ENCODE data around the gene OTUD7B.
A peak's percentile ranks its signal among the peaks of the same experiment; 100 is the strongest.

The OTUD7B gene

DNA sequence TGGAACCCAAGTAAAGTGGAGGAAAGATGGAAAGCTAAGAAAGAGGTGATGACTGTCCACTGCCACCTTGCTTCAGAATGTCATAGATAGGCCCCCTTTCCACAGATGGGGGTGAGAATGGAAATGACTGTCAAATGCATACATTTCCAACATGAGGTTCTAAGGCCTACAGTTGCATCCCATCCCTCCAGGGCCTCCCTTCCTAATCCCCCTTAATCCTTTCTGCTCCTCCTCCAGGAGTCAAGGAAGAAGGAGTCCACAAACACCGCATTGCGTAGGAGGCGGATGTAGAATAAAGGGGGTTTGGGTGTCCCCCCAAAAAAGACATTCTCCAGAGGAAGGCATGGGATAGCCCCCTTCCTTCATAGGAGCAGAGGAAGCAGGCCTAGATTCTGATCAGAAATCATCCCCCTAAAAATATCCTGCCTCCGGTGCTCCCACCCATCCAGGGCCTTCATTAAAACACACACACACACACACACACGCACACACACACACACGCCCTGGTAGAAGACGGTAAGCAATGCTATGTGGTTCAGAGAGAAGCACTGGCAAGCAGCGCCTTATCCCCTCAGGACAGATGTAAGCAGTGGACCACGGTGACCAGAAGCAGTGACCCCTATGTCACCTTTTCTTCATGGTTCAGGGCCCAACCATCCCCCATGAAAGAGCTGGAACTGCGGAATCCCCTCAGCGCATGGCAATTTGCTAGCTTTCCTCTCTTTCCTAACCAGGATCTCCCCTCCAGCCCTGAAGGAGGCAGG is 94.9 kb downstream of the OTUD7B start:
- no peak for DNase-seq

DNA sequence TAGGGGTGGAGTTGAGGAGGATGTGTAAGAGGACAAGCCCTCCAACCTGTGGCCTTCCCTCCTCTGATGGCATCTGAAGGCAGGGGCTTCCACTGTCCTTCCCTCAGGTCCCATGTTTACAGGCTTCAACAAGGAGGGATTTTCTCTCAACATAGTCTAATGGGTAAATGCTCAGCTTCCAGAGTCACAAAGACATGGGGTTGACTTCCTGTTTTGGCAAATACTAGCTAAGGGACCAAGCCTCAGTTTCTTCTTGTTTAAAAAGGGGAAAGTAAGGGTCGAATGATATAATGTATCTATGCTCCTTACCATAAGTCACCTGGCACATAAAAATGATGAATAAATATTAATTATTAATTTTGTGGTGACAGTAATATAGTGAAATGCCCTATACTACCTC is 96.0 kb downstream of the OTUD7B start:
- no peak for DNase-seq

DNA sequence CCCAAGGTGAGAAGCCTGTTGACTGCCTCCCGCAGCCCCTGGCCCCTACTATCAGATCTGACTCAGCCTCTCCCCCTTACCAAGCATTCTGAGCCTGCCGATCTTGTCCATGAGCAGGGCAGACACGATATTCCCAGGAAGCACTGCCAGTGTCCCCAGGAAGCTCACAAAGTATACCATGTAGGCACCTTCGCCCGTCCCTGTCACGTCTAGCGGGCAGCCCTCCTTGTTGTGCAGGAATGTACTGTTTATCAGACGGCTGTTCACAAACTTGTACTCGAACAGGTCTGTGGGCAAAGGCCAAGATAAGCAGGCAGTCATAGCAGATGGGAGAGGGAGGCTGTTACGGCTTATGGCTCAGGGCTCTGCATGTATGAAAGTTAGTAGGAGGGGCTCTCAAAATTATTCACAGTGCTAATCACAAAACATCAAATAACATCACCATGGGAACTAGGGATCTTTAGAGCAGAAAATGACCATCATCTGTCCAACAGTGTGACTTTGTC is 103.9 kb downstream of the OTUD7B start:
- DNase-seq: no peak

DNA sequence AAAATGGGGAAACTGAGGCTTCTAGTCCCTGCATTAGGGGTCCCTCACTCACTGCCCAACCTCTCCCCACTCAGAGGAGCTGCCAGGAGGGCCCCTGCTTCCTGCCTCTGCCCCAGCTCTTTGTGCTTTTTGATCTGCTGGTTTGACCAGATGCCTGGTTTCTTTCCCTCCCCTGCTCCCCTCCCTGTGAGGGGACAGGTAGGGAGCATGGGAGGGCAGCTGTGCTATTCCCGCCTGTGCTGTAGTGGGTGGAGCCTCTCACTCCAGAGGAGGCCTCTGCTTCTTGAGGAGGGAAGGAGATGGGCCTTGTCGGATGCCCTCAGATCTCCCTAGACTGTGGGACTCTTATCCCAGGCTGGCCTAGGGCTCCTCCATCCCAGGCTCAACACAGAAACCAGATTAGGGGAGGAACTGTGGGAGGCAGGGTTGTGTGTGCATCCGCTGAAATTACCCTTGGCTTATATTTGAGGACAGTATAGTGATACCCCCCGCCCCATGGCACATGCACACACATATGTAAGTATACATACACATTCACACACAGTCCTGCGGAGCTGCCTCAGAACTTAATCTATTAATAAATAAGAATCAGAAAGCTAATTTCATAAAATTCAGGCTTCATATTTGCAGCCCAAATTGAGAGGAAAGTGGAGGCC is 106.6 kb downstream of the OTUD7B start:
- DNase-seq: no peak

DNA sequence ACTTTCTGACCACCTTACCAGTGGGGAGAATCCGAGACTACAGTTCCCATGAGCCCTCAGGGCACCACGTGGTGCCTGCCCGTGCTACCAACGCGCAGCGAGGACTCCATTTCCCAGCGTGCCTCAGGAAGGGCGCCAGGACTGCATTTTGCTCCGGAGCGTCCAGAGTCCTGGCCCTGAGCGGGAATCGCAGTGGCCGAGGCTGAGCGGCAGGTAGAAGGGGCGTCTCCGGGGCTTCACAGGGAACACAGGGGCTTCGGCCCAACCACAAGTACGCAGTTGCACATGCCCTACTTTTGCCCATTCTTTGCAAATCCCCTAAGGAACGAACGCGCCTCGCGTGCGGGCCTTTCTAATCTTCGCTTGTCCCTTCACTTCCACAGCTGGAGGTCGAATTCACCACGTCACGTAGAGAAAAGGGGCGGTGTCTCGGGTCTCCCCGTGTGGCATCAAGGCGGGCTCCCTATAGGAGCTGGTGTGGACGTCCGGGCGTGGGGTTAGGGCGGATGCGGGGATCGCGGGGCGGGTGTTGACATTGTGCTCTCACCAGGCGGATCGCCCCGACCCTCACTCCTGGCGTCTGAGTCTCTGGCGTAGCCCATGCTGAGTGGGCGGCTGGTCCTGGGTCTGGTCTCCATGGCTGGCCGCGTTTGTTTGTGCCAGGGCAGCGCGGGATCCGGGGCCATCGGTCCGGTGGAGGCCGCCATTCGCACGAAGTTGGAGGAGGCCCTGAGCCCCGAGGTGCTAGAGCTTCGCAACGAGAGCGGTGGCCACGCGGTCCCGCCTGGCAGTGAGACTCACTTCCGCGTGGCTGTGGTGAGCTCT is 110.9 kb downstream of the OTUD7B start, which contains the start of gene BOLA1:
Gene BOLA1, plus strand, starts transcription at position 109 of the 825 bp plus-strand sequence. Its CDS starts 492 bp downstream, at position 601.
- peak; percentile 95 for DNase-seq

DNA sequence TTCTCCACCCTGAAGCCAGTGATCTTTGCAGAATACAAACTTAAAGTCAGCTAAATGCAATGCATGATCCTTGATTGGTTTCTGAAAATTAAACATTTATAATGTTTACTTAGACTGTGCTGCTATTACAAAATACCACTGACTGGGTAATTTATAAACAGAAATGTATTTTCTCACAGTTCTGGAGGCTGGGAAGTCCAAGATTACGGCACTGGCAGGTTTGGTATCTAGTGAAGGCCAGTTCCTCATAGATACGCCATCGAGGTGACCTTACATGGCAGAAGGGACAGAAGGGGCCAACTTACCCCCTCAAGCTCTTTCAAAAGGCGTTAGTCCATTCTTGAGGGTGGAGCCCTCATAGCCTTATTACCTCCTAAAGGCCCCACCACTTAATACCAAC is 114.0 kb downstream of the OTUD7B start:
- DNase-seq: no peak

DNA sequence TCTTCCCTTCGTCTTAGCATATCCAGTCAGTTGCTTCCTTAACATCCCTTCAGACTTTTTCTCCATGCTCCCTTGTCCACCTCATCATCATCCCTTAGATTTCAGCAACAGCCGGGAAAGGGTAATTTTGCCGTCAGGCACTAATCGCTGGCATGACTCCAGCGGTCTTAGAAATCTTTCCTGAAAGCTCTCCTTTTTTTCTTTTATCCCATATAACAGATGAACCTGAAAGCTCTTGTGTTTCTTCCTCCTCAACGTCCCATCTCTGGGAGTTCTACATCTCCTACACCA is 121.6 kb downstream of the OTUD7B start:
- DNase-seq: no peak

DNA sequence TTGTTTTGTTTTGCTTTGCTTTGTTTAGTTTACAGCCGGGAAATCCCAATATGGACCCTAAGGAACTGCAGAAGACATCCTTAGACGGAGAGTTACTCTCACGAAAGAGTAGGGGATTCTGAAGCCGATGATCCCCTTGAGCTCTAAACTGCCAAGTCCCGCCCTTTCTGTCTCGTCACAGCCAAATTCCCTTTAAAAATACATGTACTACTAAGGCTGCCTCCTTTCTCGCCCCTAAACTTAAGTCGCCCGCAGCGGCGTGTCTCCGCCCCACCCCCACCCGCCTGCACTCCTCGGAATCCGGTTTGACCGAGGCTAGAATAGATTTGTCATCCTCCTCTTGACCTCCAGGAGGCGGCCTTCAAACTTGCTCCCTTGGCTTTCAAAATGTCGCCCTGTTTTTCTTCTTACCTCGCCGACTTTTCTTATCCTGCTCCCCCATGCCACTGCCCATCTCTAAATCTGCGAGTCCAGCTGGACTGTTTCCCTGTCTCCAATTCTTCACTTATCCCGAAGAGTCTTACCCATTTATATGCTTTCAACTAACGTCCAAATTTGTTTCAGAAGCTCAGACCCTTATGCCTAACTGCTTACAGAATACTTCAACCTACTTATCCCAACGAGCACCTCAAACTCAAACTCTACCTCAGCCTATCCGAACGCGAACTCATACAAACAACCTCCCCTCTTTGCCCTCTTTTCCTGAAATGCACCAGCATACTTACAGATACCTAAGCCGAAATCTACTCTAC is 122.1 kb downstream of the OTUD7B start:
- DNase-seq: peak; percentile 73
